Measurements from ENCODE around the gene DTX1. TPM values are rescaled to one million over a fixed set of nuclear protein-coding genes. Genes with fewer than 3 reads are reported as not detected.

Gene DTX1
- total RNA-seq, 1 donor from 2014 or later: not detected

- H3K27me3 Mint-ChIP-seq (ENCODE audit: low read depth): peaks cover 48% of the 10 kb centered on the region
These were observed 49.8 kb downstream of the DTX1 start for GRCh38 chr12:113106361-113106760.

DNA sequence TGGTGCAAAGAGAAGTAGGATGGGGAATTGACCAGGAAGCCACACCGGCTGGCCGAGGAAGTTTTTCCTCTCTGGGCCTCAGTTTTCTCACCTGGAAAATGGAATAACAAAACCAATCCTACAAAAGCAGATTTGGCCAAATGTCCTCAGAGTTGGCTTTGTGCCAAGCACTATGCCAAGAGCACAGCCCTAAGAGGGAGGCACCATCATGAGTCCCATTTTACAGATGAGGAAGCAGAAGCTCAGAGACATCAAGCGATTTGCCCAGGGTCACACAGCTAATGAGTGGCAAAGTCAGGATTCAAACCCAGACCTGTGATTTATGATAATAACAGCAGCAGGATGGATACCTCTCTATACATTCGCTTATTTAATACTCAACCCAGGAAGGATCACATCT is 51.8 kb downstream of the DTX1 start:
- H3K27me3 Mint-ChIP-seq (ENCODE audit: low read depth): peaks cover 50% of the 10 kb centered on the region
- H3K9me3 Mint-ChIP-seq (ENCODE audit: low read depth): no peaks in the 10 kb centered on the region
- H3K4me3 Mint-ChIP-seq (ENCODE audit: unreplicated experiment): no peak overlapping the region
- H3K36me3 Mint-ChIP-seq (ENCODE audit: low read depth): no peaks in the 10 kb centered on the region
- DNase-seq (ENCODE audit: low spot score): no peak
- TF ChIP-seq, protein P1, sequence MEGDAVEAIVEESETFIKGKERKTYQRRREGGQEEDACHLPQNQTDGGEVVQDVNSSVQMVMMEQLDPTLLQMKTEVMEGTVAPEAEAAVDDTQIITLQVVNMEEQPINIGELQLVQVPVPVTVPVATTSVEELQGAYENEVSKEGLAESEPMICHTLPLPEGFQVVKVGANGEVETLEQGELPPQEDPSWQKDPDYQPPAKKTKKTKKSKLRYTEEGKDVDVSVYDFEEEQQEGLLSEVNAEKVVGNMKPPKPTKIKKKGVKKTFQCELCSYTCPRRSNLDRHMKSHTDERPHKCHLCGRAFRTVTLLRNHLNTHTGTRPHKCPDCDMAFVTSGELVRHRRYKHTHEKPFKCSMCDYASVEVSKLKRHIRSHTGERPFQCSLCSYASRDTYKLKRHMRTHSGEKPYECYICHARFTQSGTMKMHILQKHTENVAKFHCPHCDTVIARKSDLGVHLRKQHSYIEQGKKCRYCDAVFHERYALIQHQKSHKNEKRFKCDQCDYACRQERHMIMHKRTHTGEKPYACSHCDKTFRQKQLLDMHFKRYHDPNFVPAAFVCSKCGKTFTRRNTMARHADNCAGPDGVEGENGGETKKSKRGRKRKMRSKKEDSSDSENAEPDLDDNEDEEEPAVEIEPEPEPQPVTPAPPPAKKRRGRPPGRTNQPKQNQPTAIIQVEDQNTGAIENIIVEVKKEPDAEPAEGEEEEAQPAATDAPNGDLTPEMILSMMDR (IDR thresholded peaks at IDR 0.05): no peak
- H3K27ac Mint-ChIP-seq (ENCODE audit: unreplicated experiment): no peak overlapping the region
- no peaks in the 10 kb centered on the region for H3K4me1 Mint-ChIP-seq (ENCODE audit: low read depth)

More at GRCh38 chr12:113106361-113106760, 49.8 kb downstream of the DTX1 start:
- H3K9me3 Mint-ChIP-seq (ENCODE audit: low read depth): no peaks in the 10 kb centered on the region
- no peaks in the 10 kb centered on the region for H3K4me1 Mint-ChIP-seq (ENCODE audit: low read depth)
- TF ChIP-seq, protein P1 (IDR thresholded peaks at IDR 0.05): no peak
- H3K36me3 Mint-ChIP-seq (ENCODE audit: low read depth): no peaks in the 10 kb centered on the region
- no peak for DNase-seq (ENCODE audit: low spot score)
- H3K27ac Mint-ChIP-seq (ENCODE audit: unreplicated experiment): no peak overlapping the region
- no peak overlapping the region for H3K4me3 Mint-ChIP-seq (ENCODE audit: unreplicated experiment)

DNA sequence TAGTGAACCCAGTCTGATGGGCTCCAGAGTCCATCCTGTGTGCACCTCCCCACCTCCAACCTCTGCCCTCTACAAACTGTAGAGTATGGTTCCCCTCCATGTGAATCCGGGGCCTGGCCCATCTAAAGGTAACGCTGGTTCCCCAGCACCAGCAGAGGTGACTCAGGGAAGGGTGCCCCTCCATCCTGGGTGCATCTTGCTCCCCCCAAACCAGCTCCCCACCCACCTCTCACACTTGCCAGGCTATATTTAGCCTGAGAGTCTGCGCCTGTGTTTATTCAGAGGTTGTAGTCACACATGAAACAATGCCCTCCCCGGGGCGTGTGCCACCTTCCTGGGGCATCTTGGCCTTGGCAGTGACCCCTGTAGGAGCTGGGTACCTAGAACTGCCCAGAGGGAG is 52.8 kb downstream of the DTX1 start:
- no peak for DNase-seq (ENCODE audit: low spot score)
- Mint-ChIP-seq H3K4me1 (ENCODE audit: low read depth) (no peaks in the 10 kb centered on the region), H3K27ac (ENCODE audit: unreplicated experiment) (no peak overlapping the region), H3K9me3 (ENCODE audit: low read depth) (no peaks in the 10 kb centered on the region), H3K27me3 (ENCODE audit: low read depth) (peaks cover 47% of the 10 kb centered on the region), H3K4me3 (ENCODE audit: unreplicated experiment) (no peak overlapping the region), H3K36me3 (ENCODE audit: low read depth) (no peaks in the 10 kb centered on the region)
- TF ChIP-seq, protein P1 (IDR thresholded peaks at IDR 0.05): no peak

- DNase-seq (ENCODE audit: low spot score): no peak
- TF ChIP-seq, protein P1 (IDR thresholded peaks at IDR 0.05): no peak
- no peaks in the 10 kb centered on the region for H3K9me3 Mint-ChIP-seq (ENCODE audit: low read depth)
- H3K36me3 Mint-ChIP-seq (ENCODE audit: low read depth): no peaks in the 10 kb centered on the region
- H3K4me1 Mint-ChIP-seq (ENCODE audit: low read depth): no peaks in the 10 kb centered on the region
- no peak overlapping the region for H3K27ac Mint-ChIP-seq (ENCODE audit: unreplicated experiment)
- H3K4me3 Mint-ChIP-seq (ENCODE audit: unreplicated experiment): no peak overlapping the region
- H3K27me3 Mint-ChIP-seq (ENCODE audit: low read depth): peaks cover 47% of the 10 kb centered on the region
These were observed 53.5 kb downstream of the DTX1 start for GRCh38 chr12:113109872-113110599.

- no peak for DNase-seq (ENCODE audit: low spot score)
- TF ChIP-seq, protein P1 (IDR thresholded peaks at IDR 0.05): no peak
- H3K36me3 Mint-ChIP-seq (ENCODE audit: low read depth): no peaks in the 10 kb centered on the region
- no peaks in the 10 kb centered on the region for H3K9me3 Mint-ChIP-seq (ENCODE audit: low read depth)
- H3K27me3 Mint-ChIP-seq (ENCODE audit: low read depth): peaks cover 42% of the 10 kb centered on the region
- no peak overlapping the region for H3K4me3 Mint-ChIP-seq (ENCODE audit: unreplicated experiment)
- H3K27ac Mint-ChIP-seq (ENCODE audit: unreplicated experiment): no peak overlapping the region
- no peaks in the 10 kb centered on the region for H3K4me1 Mint-ChIP-seq (ENCODE audit: low read depth)
These were observed 54.7 kb downstream of the DTX1 start for GRCh38 chr12:113111247-113111646.
